Naive thymus-derived CD4-positive, alpha-beta T cell (primary cell): ENCODE results near the gene FKBP9. TPM values are rescaled to one million over a fixed set of nuclear protein-coding genes. Genes with fewer than 3 reads are reported as not detected.

Source experiments
- ATAC-seq: fragments of 150-1000 bp; cut with Tn5 transposase; 2 replicates; pipeline ENCODE4 v1.10.0; 2021; ENCODE audit warnings: mild to moderate bottlenecking, moderate library complexity
- CTCF ChIA-PET: fragments of 350-600 bp; sonication (Branson Sonifier 250); formaldehyde crosslinking; loops from one replicate; lab custom pipeline; 2021; ENCODE audit warnings: antibody characterized with exemption; lab: Charles Lee
- POLR2A ChIA-PET: fragments of 350-600 bp; sonication (Branson Sonifier 250); formaldehyde crosslinking; loops from one replicate; lab custom pipeline; 2021; ENCODE audit warnings: antibody characterized with exemption, inconsistent platforms; lab: Charles Lee
- DNase-seq, 9 donors: peaks; one replicate each; pipeline versions ENCODE4 v3.0.0 to v3.0.0-alpha.2; 2020 to 2022; ENCODE audit warnings: mixed read lengths in 1 of 9
- H3K27ac ChIP-seq: one replicate; pipeline ENCODE4 v1.7.0; 2013; ENCODE audit warnings: mild to moderate bottlenecking, low read depth, low read length, moderate library complexity
- H3K27me3 ChIP-seq, 2 donors: one replicate each; pipeline ENCODE4 v1.7.0; 2013; ENCODE audit warnings: low read length in 2 of 2, mild to moderate bottlenecking in 2 of 2, moderate library complexity in 2 of 2; ENCODE audit not compliant: control insufficient read depth in 2 of 2, insufficient read depth in 2 of 2
- H3K36me3 ChIP-seq, 3 experiments: 1 replicate in 2 of 3; 2 replicates in 1 of 3; pipeline ENCODE4 v1.7.0; 2013; ENCODE audit warnings: low read length in 3 of 3, mild to moderate bottlenecking in 3 of 3, moderate library complexity in 1 of 3; ENCODE audit not compliant: insufficient read depth in 3 of 3, control insufficient read depth in 2 of 3
- H3K4me1 ChIP-seq, 2 donors: one replicate each; pipeline ENCODE4 v1.7.0; 2013; ENCODE audit warnings: low read length in 2 of 2, mild to moderate bottlenecking in 2 of 2, moderate library complexity in 1 of 2; ENCODE audit not compliant: control insufficient read depth in 2 of 2, insufficient read depth in 2 of 2
- H3K4me3 ChIP-seq: 2 replicates; pipeline ENCODE4 v1.7.0; 2013; ENCODE audit warnings: mild to moderate bottlenecking, low read length
- H3K9me3 ChIP-seq, 3 experiments: 1 replicate in 2 of 3; 2 replicates in 1 of 3; pipeline ENCODE4 v1.7.0; 2013; ENCODE audit warnings: low read length in 3 of 3; ENCODE audit not compliant: control insufficient read depth in 2 of 3
- H3K27ac Mint-ChIP-seq, 9 donors: one replicate each; pipeline ENCODE4 v1.8.0; 2020 to 2022; ENCODE audit warnings: mixed read lengths in 9 of 9, mild to moderate bottlenecking in 8 of 9, moderate library complexity in 5 of 9, inconsistent platforms in 2 of 9
- H3K27me3 Mint-ChIP-seq, 5 donors: one replicate each; pipeline ENCODE4 v1.8.0; 2021 to 2022; ENCODE audit warnings: mixed read lengths in 5 of 5, mild to moderate bottlenecking in 1 of 5
- H3K36me3 Mint-ChIP-seq, 5 donors: one replicate each; pipeline ENCODE4 v1.8.0; 2020 to 2022; ENCODE audit warnings: mixed read lengths in 5 of 5, mild to moderate bottlenecking in 3 of 5, inconsistent platforms in 1 of 5
- H3K4me1 Mint-ChIP-seq, 7 donors: one replicate each; pipeline ENCODE4 v1.8.0; 2020 to 2022; ENCODE audit warnings: mixed read lengths in 7 of 7, mild to moderate bottlenecking in 3 of 7, inconsistent platforms in 1 of 7
- H3K4me3 Mint-ChIP-seq, 10 donors: one replicate each; pipeline ENCODE4 v1.8.0; 2020 to 2022; ENCODE audit warnings: mild to moderate bottlenecking in 10 of 10, mixed read lengths in 10 of 10, moderate library complexity in 6 of 10, inconsistent platforms in 2 of 10
- H3K9me3 Mint-ChIP-seq, 11 donors: one replicate each; pipeline ENCODE4 v1.8.0; 2020 to 2022; ENCODE audit warnings: mixed read lengths in 11 of 11, mild to moderate bottlenecking in 4 of 11, inconsistent platforms in 1 of 11, moderate library complexity in 1 of 11
- intact Hi-C, 2 donors: fragments of 100-400 bp; cut with micrococcal nuclease; formaldehyde crosslinking; loops; one replicate each; pipeline ENCODE4 v1.15.1; 2023
- polyA plus RNA-seq, 2 donors: library from polyadenylated mRNA; unstranded; fragments of 300-500 nt; fragmentation: Illumina TruSeq; gene quantifications; one replicate each; pipeline ENCODE4 v1.2.3, GENCODE V29; 2021
- total RNA-seq, 6 experiments: library from RNA in 5 of 6; stranded (reverse) in 5 of 6; gene quantifications; 1 replicate in 5 of 6; 2 replicates in 1 of 6; pipeline ENCODE4 v1.2.3 and lab custom pipeline; 2021 to 2026

The FKBP9 gene
- total and polyA plus RNA-seq, 7 experiments from 2014 or later: 0.22 to 3.4 (median 0.64) TPM; not detected in 1

- peaks cover 0 to 14% (median 9%) of the 10 kb centered on the region in 5 donors for H3K36me3 Mint-ChIP-seq
- H3K27me3 Mint-ChIP-seq: no peaks in the 10 kb centered on the region
Measured at GRCh38 chr7:33035776-33036175, 78.5 kb downstream of the FKBP9 start.

GRCh38 chr7:33038639-33039038, 81.4 kb downstream of the FKBP9 start:
- peaks cover 0 to 9% (median 6%) of the 10 kb centered on the region in 5 donors for H3K36me3 Mint-ChIP-seq
- H3K27me3 Mint-ChIP-seq: no peaks in the 10 kb centered on the region
- ChIA-PET POLR2A (interaction anchor here (3.2 kb wide), 2 partner anchors 15 to 147 kb away, joined by 18 to 41 read pairs; partner anchors contain the start of gene KBTBD2), CTCF (interaction anchor here (1.0 kb wide), 1 partner anchor 11 kb away, joined by 3 read pairs; no protein-coding TSS in a partner anchor)
- Histone ChIP-seq H3K9me3 (no peaks in the 10 kb centered on the region), H3K27ac (peak overlapping the region; percentile 67), H3K36me3 (no peaks in the 10 kb centered on the region), H3K27me3 (no peaks in the 10 kb centered on the region), H3K4me1 (peaks cover 3 to 22% of the 10 kb centered on the region in 2 donors), H3K4me3 (peak overlapping the region; percentile 49)
- no peak for ATAC-seq
- peaks cover 16 to 64% (median 58%) of the 10 kb centered on the region in 7 donors for H3K4me1 Mint-ChIP-seq
- no peak for DNase-seq
- peak overlapping the region; percentile 80 to 98 (median 85) for H3K4me3 Mint-ChIP-seq
- no peaks in the 10 kb centered on the region for H3K9me3 Mint-ChIP-seq
- intact Hi-C loops: loop anchor here (1.0 to 2.0 kb wide), 7 partner anchors 8 to 544 kb away; partner anchors contain the start of genes AVL9 (in 1 of the 2), BBS9 (in 1 of the 2) and NT5C3A (in 1 of the 2)
- H3K27ac Mint-ChIP-seq: peak overlapping the region; percentile 71 to 95 (median 85)

More at GRCh38 chr7:33035776-33036175, 78.5 kb downstream of the FKBP9 start:
- ChIA-PET CTCF (no interaction called here), POLR2A (interaction anchor here (0.6 kb wide), 1 partner anchor 534 kb away, joined by 3 read pairs; no protein-coding TSS in a partner anchor)
- Histone ChIP-seq H3K36me3 (no peaks in the 10 kb centered on the region), H3K27ac (no peak overlapping the region), H3K27me3 (no peaks in the 10 kb centered on the region), H3K4me3 (no peak overlapping the region), H3K9me3 (no peaks in the 10 kb centered on the region), H3K4me1 (peaks cover under 1 to 17% of the 10 kb centered on the region in 2 donors)
- ATAC-seq (no peak), DNase-seq (no peak)
- Mint-ChIP-seq H3K9me3 (peaks cover 0 to 2% (median 0%) of the 10 kb centered on the region in 11 donors), H3K4me3 (no peak overlapping the region), H3K4me1 (peaks cover 15 to 54% (median 48%) of the 10 kb centered on the region in 7 donors), H3K27ac (no peak overlapping the region)
- intact Hi-C loops: no loop called here

GRCh38 chr7:33039257-33039902, 82.1 kb downstream of the FKBP9 start:
- ChIA-PET CTCF (interaction anchor here (0.6 to 1.8 kb wide), 7 partner anchors 8 to 193 kb away, joined by 3 to 9 read pairs (median 4); partner anchors contain the start of gene RP9), POLR2A (interaction anchor here (0.7 to 3.2 kb wide), 8 partner anchors 10 to 543 kb away, joined by 3 to 41 read pairs (median 6); partner anchors contain the start of genes KBTBD2 and NT5C3A)
- Mint-ChIP-seq H3K4me3 (peak overlapping the region; percentile 80 to 98 (median 85)), H3K27ac (peak overlapping the region; percentile 71 to 95 (median 85)), H3K4me1 (peaks cover 19 to 70% (median 64%) of the 10 kb centered on the region in 7 donors), H3K27me3 (no peaks in the 10 kb centered on the region), H3K36me3 (peaks cover 0 to 9% (median 5%) of the 10 kb centered on the region in 5 donors), H3K9me3 (no peaks in the 10 kb centered on the region)
- intact Hi-C loops: loop anchor here (1.0 to 2.0 kb wide), 6 partner anchors 23 to 545 kb away; partner anchors contain the start of genes AVL9 (in 1 of the 2), BBS9 (in 1 of the 2) and NT5C3A (in 1 of the 2)
- H3K27ac ChIP-seq: peak overlapping the region; percentile 67
- ATAC-seq (peak; percentile 30), DNase-seq (peak in 7 of 9 donors; percentile 24 to 49 (median 33))
- H3K4me1 ChIP-seq: peaks cover 3 to 22% of the 10 kb centered on the region in 2 donors
- no peaks in the 10 kb centered on the region for H3K9me3 ChIP-seq
- no peaks in the 10 kb centered on the region for H3K36me3 ChIP-seq
- H3K4me3 ChIP-seq: peak overlapping the region; percentile 49
- H3K27me3 ChIP-seq: no peaks in the 10 kb centered on the region

GRCh38 chr7:33039903-33040292, 82.7 kb downstream of the FKBP9 start:
- Mint-ChIP-seq H3K4me3 (peak overlapping the region; percentile 80 to 98 (median 85)), H3K36me3 (peaks cover 0 to 4% (median 0%) of the 10 kb centered on the region in 5 donors), H3K9me3 (no peaks in the 10 kb centered on the region), H3K4me1 (peaks cover 17 to 70% (median 63%) of the 10 kb centered on the region in 7 donors), H3K27me3 (no peaks in the 10 kb centered on the region), H3K27ac (peak overlapping the region; percentile 71 to 95 (median 85))
- Histone ChIP-seq H3K9me3 (no peaks in the 10 kb centered on the region), H3K27ac (peak overlapping the region; percentile 67), H3K36me3 (no peaks in the 10 kb centered on the region), H3K4me3 (peak overlapping the region; percentile 49), H3K4me1 (peaks cover 3 to 22% of the 10 kb centered on the region in 2 donors), H3K27me3 (no peaks in the 10 kb centered on the region)
- ChIA-PET CTCF (interaction anchor here (0.6 to 1.8 kb wide), 7 partner anchors 8 to 193 kb away, joined by 3 to 9 read pairs (median 4); partner anchors contain the start of gene RP9), POLR2A (interaction anchor here (0.7 to 3.2 kb wide), 8 partner anchors 10 to 544 kb away, joined by 3 to 41 read pairs (median 6); partner anchors contain the start of genes KBTBD2 and NT5C3A)
- DNase-seq (peak in 1 of 9 donors; percentile 1), ATAC-seq (no peak)
- intact Hi-C loops: loop anchor here (1.0 to 10.0 kb wide), 12 partner anchors 15 to 1995 kb away; partner anchors contain the start of genes AVL9 (in 2 of the 2), BBS9 (in 2 of the 2), DPY19L1 (in 1 of the 2) and NT5C3A (in 1 of the 2)

- Mint-ChIP-seq H3K27ac (peak overlapping the region; percentile 75 to 95 (median 90)), H3K4me1 (peaks cover 18 to 72% (median 65%) of the 10 kb centered on the region in 7 donors), H3K9me3 (no peaks in the 10 kb centered on the region), H3K27me3 (no peaks in the 10 kb centered on the region), H3K36me3 (peaks cover 0 to 4% (median 0%) of the 10 kb centered on the region in 5 donors), H3K4me3 (peak overlapping the region; percentile 71 to 89 (median 84))
- ATAC-seq: peak; percentile 99
- H3K4me1 ChIP-seq: peaks cover 3 to 22% of the 10 kb centered on the region in 2 donors
- CTCF ChIA-PET: interaction anchor here (1.0 to 1.8 kb wide), 8 partner anchors 9 to 194 kb away, joined by 3 to 9 read pairs (median 4); partner anchors contain the start of gene NT5C3A
- intact Hi-C loops: loop anchor here (1.0 to 10.0 kb wide), 8 partner anchors 9 to 1994 kb away; partner anchors contain the start of genes AVL9 (in 1 of the 2), BBS9 (in 1 of the 2), DPY19L1 (in 1 of the 2) and RP9 (in 1 of the 2)
- no peaks in the 10 kb centered on the region for H3K27me3 ChIP-seq
- H3K4me3 ChIP-seq: peak overlapping the region; percentile 40
- peak in 8 of 9 donors; percentile 44 to 90 (median 78) for DNase-seq
- peak overlapping the region; percentile 80 for H3K27ac ChIP-seq
- no peaks in the 10 kb centered on the region for H3K36me3 ChIP-seq
- POLR2A ChIA-PET: interaction anchor here (1.0 to 3.2 kb wide), 8 partner anchors 9 to 149 kb away, joined by 3 to 41 read pairs (median 6); partner anchors contain the start of genes BBS9, KBTBD2 and NT5C3A
- H3K9me3 ChIP-seq: no peaks in the 10 kb centered on the region
Measured at GRCh38 chr7:33040803-33041516, 83.7 kb downstream of the FKBP9 start.
